22Rv1 (cell line): Measurements from ENCODE around the gene FAM180B.

ENCODE experiments used
- CTCF ChIP-seq: fragments of 450-650 bp; IDR thresholded peaks from 2 replicates; pipeline ENCODE4 v1.5.1; 2017; ENCODE audit warnings: mild to moderate bottlenecking
- ZFX ChIP-seq: fragments of 450-650 bp; IDR thresholded peaks from 2 replicates; pipeline ENCODE4 v1.6.1; 2017; ENCODE audit warnings: antibody characterized with exemption, borderline replicate concordance

- TF ChIP-seq CTCF (no peak), ZFX (no peak)
Observed at GRCh38 chr11:47569646-47570045, 16.8 kb upstream of the FAM180B start.
